Femur (tissue), 1 donor: Measurements from ENCODE around the gene PNCK.
"Not testable (repeated sequence)": the region's sequence is repeated elsewhere in the genome, so short reads cannot be mapped to it uniquely, and the experiment has no call there.

Source experiments
- DNase-seq: peaks from one replicate; pipeline ENCODE4 v3.0.0-alpha.2; 2017

Gene PNCK

DNA sequence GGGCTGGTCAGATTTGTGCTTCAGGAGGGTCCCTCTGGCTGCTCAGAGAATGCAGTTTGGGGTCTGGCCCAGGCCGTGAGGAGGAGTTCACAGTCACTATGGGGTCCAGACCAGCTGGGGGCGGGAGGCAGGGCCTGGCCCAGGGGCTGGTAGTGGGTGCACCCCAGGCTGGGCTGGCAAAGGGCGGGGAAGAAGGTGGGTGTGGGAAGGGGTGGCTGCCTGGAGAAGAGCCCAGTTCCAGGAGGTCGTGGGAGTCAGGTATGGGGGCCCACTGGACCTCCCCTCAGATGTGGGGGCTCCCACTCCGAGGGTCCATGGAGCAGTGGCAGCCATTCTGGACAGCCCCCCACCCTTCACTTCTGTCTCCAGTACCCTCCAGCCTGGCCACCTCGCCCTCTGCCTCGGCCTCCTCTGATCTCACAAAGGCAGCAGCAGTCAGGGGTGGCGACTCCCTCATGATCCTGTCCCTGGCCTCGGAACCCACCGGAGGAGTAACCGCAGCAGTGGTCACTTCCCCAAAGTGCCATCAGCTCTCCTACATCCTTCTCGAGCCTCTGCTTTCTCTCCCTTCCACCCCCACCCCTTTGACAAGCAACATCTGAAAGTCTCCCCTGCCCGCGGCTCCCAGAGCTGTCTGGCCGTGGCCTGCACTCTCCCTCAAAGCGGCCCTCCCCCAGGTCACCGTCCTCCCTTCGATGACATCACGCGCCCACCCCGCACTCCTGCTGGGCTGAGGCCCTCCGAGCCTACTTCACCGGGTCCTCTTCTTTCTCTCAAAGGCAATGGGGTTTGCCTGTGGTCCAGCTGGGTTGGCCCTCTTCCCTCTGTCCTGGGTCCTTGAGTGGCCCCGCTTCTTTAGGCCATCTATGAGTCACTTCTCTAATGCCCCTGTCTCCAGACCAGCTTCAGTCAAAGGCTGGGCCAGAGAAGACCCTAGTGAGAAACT, 12.4 kb upstream of the PNCK start:
- peak; percentile 19 for DNase-seq

- DNase-seq, result peak; percentile 16
These were observed 11.5 kb upstream of the PNCK start for GRCh38 chrX:153685156-153685536.

DNA sequence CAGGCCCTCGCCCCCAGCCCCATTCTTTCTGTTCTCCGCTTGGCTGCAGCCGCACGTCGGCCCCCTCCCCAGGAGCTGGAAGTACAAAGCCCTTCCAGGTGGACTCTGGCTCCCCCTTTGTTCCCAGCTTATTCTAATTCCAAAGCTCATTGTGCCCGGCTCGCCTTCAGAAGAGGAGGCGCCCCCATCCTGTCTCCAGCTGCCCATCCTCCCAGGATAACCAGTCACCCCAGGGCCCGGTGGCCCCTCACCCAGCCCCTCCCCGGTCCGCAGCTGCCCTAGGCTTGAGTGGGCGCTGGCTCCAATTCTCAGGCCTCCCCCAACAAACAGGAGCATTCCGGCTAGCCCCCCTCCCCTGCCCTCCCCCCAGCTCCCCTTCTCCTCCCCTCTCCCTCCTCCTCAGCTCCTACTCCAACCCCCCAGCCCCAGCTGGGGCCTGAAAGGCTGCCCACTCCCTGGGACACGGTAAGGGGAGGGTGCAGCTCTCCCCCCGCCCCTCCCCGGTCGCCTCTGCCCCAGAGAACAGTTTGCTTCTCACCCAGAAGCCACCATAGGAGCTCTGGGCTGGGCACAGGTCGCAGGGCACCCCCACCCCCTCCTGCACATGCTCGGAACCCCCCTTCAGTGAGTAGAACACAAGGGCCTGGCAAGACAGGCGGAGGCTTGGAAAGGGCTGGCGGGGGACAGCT, 11.0 kb upstream of the PNCK start:
- DNase-seq, result no peak

GRCh38 chrX:153683486-153683885, 9.9 kb upstream of the PNCK start:
- DNase-seq, result not testable (repeated sequence)

DNA sequence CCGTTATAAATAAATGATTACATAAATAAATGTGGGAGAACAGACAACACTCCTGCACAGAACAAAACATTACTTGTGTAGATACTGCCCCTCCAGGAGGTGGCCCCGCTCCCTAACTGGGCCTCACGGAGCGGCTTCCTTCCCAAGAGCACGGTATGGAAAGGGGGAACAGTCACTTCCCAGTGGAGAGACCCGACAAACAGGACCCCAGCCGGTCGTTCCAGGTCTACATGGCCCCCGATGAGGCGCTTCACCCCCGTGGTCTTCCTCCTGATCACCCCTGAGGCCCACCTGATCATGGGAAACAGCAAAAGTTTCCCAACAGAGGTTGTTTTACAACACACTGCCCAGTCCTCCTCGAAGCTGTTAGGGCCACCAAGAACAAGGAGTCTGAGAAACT, 7.6 kb upstream of the PNCK start:
- DNase-seq, result no peak

GRCh38 chrX:153674219-153674851, 722 bp upstream of the PNCK start:
- no peak for DNase-seq

GRCh38 chrX:153672531-153673427, 834 bp downstream of the PNCK start:
- no peak for DNase-seq

GRCh38 chrX:153671589-153672530, 1.8 kb downstream of the PNCK start:
- no peak for DNase-seq

DNA sequence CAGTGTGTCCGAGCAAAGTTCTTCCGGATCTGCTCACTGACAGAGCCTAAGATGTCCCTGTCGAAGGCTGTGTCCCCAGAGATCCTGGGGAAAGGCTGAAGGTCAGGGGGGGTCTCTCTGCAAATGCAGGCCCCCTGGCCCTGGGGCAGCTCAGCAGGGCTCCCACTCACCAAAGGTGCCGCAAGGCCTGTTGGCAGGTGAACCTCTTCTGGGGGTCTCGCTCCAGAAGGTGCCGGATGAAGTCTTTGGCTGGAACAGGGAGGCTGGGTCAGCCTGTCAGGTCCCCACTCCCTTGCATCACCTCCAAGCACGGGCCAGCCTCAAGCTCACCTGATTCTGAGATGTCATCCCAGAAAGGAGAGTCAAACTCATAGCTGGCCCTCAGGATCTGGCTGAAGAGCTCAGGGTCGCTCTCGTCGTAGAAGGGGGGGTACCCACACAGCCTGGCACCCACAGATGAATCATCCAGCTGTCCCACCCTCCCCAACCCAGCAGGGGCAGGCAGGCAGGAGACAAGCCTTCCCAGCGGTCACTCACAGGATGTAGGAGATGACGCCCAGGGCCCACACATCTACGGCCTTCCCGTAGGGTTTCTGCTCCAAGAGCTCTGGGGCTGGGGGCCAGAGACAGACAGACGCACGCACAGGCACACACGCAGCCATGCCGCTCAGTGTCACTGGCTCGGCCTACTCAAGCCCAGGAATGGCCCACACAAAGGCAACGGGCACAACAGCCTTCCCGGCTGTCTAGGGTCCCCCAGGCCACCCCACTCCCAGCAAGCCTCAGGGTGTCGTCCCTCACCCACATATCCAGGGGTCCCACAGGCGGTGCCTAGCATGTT, 2.6 kb downstream of the PNCK start:
- no peak for DNase-seq

DNA sequence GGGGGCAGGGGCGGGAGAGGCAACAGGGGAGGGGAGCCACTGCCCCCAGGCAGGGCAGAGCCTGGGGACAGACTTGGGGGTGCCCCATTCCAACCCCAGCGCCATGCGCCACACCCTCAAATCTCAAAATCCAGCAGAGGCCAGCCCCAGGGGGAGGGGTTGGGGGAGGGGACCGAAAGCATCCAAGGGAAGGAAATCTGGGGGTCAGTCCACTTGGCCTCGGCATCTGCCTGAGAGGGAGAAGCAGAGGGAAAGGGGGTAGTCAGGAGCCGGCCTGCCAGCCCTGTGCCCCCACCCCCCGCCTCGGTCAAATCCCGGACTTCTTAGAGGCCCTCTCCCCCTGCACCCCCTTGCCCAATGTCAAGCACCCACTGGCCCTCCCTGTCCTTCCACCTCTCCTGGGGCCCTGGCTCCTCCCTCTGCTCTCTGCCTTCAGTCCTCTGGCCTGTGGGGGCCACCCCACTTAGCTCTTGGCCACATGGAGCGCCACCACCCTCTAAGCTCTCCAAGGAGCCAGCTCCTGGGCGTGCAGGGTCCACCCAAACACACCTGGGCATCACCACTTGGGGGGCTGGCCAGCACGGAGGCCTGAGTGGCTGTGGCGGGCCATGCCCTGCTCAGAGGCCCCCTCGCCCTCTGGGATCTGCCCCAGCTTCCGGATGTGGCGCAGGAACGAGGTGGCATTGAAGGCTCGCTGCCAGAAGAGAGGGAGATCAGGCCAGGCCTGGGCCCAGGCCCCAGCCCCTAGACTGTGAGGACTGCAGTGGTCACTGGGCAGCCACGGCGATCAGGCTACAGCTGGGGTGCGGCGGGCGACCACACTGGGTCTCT, 3.5 kb downstream of the PNCK start:
- DNase-seq, result no peak

- DNase-seq, result no peak
These were observed 4.3 kb downstream of the PNCK start for GRCh38 chrX:153669174-153669890.

DNA sequence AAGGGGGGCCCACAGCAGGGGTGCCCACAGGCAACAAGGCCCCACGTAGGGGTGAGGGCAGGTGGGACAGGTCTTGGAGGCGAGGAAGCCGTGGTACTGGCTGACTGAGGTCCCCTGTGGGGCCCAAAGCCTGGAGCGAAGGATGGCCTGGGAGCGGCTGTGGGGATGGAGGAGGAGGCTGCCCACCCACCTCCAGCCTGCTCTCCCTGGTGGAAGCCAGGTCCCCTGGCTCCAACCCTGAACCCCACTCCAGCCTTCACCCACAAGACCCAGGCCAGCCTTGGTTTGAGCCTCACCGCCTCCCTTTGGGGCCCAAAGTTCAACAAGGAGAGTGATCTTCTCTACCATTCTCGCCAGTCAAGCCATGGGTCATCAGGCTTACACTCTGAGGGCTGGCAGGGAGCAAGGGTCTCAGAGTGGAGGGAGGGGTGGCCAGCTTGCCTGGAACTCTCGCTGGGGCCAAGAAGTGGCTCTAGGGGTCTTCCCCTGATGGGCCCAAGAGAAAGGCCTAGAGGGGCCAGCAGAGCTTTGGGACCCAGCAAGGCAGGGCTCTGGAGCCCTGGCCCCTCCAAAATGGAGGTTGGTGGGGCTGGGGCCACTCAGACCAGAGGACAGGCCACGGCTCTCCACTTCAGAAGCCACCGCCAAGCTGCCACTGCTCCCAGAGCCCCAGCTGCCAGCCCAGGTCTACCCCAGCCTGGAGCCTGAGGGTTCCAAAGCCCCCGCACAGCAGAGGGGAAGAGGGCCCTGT, 5.0 kb downstream of the PNCK start:
- DNase-seq, result no peak

GRCh38 chrX:153667956-153668396, 5.6 kb downstream of the PNCK start:
- peak; percentile 87 for DNase-seq

DNA sequence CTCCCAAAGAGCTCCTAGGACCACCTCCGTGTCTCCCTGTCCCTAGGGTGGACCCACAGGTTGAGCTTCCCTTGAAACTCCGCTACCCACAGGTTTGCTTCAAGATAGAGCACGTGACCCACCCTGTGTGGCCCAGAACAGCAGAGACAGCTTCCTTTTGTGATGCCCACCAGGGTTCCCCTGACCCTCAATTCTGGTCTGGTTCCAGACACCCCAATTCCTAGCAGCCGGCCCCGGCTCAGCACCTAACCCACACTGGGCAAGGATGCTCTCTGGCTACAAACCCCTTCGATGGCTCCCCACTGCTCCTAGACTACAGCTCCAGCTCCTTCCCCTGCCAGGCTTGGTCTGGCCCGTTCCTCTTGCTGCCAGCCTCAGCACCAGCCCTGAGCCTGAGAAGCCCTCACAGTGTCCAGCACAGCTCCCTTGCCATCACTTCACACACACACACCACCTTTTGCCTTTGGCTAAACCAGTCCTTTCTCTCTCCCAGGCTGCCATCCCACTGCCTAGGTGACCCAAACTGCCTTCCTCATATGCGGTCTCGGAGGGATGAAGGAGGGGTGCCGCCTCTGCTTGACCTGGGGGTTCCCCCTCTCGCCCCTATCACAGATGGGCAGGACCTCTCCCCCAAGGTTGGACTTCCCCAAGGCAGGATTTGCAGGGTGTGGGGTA, 6.2 kb downstream of the PNCK start:
- no peak for DNase-seq

DNA sequence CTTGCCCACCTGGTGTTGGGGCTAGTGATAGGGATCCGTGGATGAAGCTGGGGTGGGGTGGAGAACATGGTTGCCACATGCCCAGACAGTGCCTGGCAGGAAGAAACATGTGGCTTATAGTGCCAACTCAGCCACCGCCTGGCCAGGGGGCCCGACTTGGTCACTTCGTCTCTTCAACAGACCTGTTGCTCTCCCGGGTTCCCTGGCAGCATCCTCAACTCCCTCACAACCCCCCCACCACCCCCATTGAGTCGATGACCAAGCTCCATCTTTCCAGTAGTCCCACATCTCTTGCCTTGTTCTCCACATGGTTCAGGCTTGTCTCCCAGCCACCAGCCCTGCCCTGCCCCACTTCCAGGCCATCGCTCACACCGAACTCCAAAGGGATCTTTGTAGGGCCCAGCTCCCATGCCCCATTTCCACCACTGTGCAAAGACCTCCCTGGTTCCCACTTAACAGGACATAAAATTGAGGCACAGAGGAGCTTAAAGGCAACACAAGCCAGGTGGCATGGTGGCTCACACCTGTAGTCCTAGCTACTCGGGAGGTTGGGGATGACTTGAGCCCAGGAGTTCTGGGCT, 7.8 kb downstream of the PNCK start:
- no peak for DNase-seq

DNA sequence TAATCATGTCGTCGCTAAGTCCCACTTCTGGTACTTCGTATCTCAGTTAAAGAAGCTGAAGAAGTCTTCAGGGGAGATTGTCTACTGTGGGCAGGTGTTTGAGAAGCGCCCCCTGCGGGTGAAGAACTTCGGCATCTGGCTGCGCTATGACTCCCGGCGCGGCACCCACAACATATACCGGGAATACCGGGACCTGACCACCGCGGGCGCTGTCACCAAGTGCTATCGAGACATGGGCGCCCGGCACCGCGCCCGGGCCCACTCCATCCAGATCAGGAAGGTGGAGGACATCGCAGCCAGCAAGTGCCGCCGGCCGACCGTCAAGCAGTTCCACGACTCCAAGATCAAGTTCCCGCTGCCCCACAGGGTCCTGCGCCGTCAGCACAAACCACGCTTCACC, 11.3 kb downstream of the PNCK start:
- no peak for DNase-seq

GRCh38 chrX:153659268-153659667, 14.3 kb downstream of the PNCK start:
- DNase-seq, result no peak
